ENCODE data around the gene SYNRG.

SYNRG gene

DNA sequence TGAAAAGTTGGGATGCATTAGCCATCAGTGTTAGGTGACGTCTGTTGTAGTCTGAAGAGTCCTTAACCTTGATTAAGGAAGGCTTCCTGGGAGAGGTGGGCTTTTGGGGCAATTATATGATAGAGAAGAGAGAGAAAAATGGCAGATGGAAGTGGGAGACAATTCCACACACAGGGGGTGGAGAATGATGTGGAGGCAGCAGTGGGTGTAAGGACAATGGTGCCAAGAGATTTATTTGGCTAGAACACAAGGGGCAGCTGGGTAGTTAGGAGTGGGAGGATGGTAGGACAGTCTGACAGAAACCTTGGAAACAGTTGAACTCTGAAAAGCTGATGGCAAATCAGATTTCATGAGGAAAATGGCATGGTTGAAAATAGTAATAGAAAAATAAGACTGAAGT is 130.2 kb downstream of the SYNRG start:
- in situ Hi-C loops (cut with HindIII; ENCODE audit: low sequenced_read_pairs), result no loop called here
- DNase-seq (ENCODE audit: low read depth), result no peak
- TF ChIP-seq, protein P1, sequence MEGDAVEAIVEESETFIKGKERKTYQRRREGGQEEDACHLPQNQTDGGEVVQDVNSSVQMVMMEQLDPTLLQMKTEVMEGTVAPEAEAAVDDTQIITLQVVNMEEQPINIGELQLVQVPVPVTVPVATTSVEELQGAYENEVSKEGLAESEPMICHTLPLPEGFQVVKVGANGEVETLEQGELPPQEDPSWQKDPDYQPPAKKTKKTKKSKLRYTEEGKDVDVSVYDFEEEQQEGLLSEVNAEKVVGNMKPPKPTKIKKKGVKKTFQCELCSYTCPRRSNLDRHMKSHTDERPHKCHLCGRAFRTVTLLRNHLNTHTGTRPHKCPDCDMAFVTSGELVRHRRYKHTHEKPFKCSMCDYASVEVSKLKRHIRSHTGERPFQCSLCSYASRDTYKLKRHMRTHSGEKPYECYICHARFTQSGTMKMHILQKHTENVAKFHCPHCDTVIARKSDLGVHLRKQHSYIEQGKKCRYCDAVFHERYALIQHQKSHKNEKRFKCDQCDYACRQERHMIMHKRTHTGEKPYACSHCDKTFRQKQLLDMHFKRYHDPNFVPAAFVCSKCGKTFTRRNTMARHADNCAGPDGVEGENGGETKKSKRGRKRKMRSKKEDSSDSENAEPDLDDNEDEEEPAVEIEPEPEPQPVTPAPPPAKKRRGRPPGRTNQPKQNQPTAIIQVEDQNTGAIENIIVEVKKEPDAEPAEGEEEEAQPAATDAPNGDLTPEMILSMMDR (IDR thresholded peaks at IDR 0.05; ENCODE audit: low read depth, low read length, missing control alignments), result no peak
- H3K4me3 ChIP-seq (ENCODE audit: low read depth, low read length), result no peak overlapping the region

DNA sequence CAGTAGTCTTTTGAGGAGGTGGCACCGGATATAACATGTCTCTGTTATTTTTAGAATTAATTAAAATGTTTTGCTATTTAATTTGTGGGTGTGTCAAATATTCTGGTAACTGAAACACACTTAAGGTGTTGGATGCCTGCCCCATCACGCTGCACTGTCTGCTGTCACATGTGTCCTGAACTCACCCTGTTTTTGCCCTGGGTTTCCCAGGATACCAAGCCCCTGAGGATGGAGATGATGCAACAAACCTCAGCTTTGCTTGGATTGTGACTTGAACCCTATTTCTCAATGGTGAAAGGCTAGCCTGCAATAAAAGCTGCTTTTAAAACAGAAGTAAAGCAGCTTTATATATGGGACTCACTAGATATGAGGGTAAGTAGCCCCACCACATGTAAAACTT is 131.0 kb downstream of the SYNRG start:
- no peak overlapping the region for H3K4me3 ChIP-seq (ENCODE audit: low read depth, low read length)
- DNase-seq (ENCODE audit: low read depth), result no peak
- TF ChIP-seq, protein P1 (IDR thresholded peaks at IDR 0.05; ENCODE audit: low read depth, low read length, missing control alignments), result no peak
- in situ Hi-C loops (cut with HindIII; ENCODE audit: low sequenced_read_pairs), result no loop called here

DNA sequence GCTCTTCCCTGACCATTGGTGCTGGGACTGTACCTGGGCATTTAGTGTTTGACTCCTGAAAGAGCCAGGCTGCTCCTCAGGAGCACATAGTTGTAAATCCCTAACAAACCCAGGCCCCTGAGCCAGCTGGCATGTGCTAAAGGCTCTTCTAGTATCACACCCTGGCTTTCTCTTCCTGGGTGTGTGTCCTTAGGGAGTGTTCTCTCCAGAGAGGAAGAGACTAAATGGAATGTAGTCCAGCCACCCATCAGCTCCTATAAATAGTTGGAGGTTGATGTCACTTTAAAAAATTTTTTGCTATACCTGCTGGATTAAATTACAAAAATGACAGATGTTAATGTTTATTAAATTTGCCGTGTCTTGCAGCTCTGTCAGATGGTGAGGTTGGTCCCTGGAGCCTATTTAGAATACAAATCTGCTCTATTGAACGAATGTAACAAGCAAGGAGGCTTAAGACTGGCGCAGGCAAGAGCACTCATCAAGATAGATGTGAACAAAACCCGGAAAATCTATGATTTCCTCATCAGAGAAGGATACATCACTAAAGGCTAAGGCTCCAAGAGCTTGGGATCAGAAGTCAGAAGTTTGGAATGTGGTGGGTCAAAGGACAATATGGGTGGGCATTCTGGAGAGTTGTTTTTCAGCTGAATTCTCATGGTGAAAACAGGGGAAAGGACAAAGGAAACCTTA is 132.6 kb downstream of the SYNRG start:
- in situ Hi-C loops (cut with HindIII; ENCODE audit: low sequenced_read_pairs), result no loop called here
- no peak overlapping the region for H3K4me3 ChIP-seq (ENCODE audit: low read depth, low read length)
- no peak for DNase-seq (ENCODE audit: low read depth)
- TF ChIP-seq, protein P1 (IDR thresholded peaks at IDR 0.05; ENCODE audit: low read depth, low read length, missing control alignments), result no peak

DNA sequence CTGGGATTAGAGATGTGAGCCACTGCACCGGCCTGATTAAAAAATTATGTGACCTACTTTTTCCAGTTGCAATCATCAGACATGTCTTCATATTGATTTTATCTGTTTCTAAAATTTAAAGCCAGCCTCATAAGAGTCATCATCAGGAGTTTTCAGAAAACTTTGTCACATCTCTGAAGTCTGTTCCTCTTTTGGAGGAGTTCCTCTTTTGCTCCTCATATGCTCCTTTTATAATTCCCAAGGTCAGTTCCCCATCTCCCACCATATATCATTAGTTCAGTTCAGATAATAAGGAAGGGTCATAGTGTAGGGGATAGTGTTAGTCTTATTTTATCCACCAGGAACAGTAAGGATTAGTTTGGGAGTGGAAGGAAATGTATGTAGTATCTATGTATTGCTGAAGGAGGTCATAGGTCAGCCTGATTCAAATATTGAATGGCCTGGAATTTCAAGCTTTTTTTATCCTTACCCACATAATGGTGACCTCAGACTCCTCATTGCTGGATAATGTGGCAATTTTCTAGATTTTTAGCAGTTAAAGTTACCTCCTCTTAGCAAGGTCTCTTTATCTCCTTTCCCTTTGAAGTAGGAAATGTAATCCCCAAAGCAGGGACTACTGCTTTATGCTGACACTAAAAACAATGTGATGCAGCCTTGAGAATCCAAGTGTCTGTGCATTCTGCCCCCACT is 133.3 kb downstream of the SYNRG start:
- in situ Hi-C loops (cut with HindIII; ENCODE audit: low sequenced_read_pairs), result no loop called here
- TF ChIP-seq, protein P1 (IDR thresholded peaks at IDR 0.05; ENCODE audit: low read depth, low read length, missing control alignments), result no peak
- no peak for DNase-seq (ENCODE audit: low read depth)

DNA sequence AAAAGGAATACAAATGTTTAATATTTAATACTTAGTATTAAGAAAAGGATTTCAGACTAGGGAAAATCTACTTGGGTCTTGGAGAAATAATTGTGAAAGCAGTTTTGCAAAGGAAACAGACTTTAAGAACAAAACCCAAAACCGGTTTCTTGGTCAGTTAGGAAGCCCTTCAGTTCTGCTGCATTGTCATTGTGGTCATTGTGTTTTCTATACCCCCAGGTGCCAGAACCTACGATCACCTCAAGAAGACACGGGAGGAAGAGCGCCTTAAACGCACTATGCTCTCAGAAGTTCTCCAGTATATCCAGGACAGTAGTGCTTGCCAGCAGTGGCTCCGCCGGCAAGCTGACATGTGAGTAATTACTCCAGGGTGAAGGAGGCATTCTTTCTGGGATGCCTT is 139.0 kb downstream of the SYNRG start:
- TF ChIP-seq, protein P1 (IDR thresholded peaks at IDR 0.05; ENCODE audit: low read depth, low read length, missing control alignments), result no peak
- DNase-seq (ENCODE audit: low read depth), result no peak
- in situ Hi-C loops (cut with HindIII; ENCODE audit: low sequenced_read_pairs), result no loop called here
- H3K4me3 ChIP-seq (ENCODE audit: low read depth, low read length), result no peak overlapping the region

More for the DNA sequence above, 133.3 kb downstream of the SYNRG start:
- H3K4me3 ChIP-seq (ENCODE audit: low read depth, low read length), result no peak overlapping the region

DNA sequence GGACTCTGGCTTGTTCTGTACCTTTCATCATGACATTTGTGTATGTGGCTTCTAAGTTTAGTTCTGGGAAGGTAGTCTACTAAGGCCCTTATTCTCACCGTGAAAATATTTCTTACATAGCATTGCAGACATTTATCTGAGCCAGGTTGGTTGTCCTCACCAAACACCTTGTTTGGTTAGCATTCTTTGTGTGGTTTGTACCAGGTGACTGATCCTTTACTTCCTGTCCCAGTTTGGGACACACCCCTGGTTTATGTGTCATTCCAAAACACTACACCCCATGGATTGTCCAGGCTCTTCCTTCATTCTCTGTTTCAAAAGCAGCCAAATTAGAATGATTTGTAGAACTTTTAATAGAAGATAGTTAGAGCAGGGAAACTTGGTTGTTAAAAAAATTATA is 142.7 kb downstream of the SYNRG start:
- in situ Hi-C loops (cut with HindIII; ENCODE audit: low sequenced_read_pairs), result no loop called here
- H3K4me3 ChIP-seq (ENCODE audit: low read depth, low read length), result no peak overlapping the region
- no peak for DNase-seq (ENCODE audit: low read depth)
- TF ChIP-seq, protein P1 (IDR thresholded peaks at IDR 0.05; ENCODE audit: low read depth, low read length, missing control alignments), result no peak
